K562 (cell line): Measurements from ENCODE around the gene E2F1. TPM values are rescaled to one million over a fixed set of nuclear protein-coding genes. Genes with fewer than 3 reads are reported as not detected.
A peak's percentile ranks its signal among the peaks of the same experiment; 100 is the strongest.

Experiments used
- ATF1 ChIP-seq, 2 experiments: fragments of 450-650 bp in 1 of 2; IDR thresholded peaks; 2 replicates each; pipeline ENCODE4 v1.6.1; 2016; ENCODE audit warnings: missing compliant biosample characterization in 1 of 2, missing genetic modification characterization in 1 of 2
- BMI1 ChIP-seq: fragments of 150-350 bp; IDR thresholded peaks from 2 replicates; pipeline ENCODE4 v1.6.1; 2014; ENCODE audit warnings: low read length
- CLOCK ChIP-seq: fragments of 250-450 bp; sonication (Bioruptor Pico); IDR thresholded peaks from 2 replicates; pipeline ENCODE4 v1.4.0; 2020; ENCODE audit warnings: mild to moderate bottlenecking, moderate library complexity, borderline replicate concordance
- CTCF ChIP-seq, 3 experiments: IDR thresholded peaks in 2 of 3; conservative IDR thresholded peaks in 1 of 3; 2 replicates each; pipeline ENCODE4 v1.5.1; 2011 to 2012; ENCODE audit warnings: low read length in 3 of 3, mild to moderate bottlenecking in 3 of 3, control low read depth in 2 of 3, improper control_type of control experiment in 1 of 3, inconsistent platforms in 1 of 3, low read depth in 1 of 3, mixed read lengths in 1 of 3, moderate library complexity in 1 of 3; ENCODE audit not compliant: insufficient read depth in 2 of 3
- KDM4B ChIP-seq, 2 experiments: fragments of 450-650 bp in 1 of 2; sonication (generic) in 1 of 2; IDR thresholded peaks; 2 replicates each; pipeline ENCODE4 v1.6.1; 2016 to 2017; ENCODE audit warnings: borderline replicate concordance in 2 of 2, antibody characterized with exemption in 1 of 2, low read depth in 1 of 2, mild to moderate bottlenecking in 1 of 2
- POLR3G ChIP-seq: IDR thresholded peaks from 2 replicates; pipeline ENCODE4 v1.6.1; 2011; ENCODE audit not compliant: insufficient read length, insufficient replicate concordance; ENCODE audit errors: extremely low read depth
- TBP ChIP-seq: optimal IDR thresholded peaks from 2 replicates; pipeline ENCODE3; 2011; ENCODE audit warnings: low read depth, low read length, improper control_type of control experiment
- TGIF2 ChIP-seq: sonication (generic); formaldehyde crosslinking; IDR thresholded peaks from 2 replicates; pipeline ENCODE4 v1.8.1; 2022; ENCODE audit warnings: mild to moderate bottlenecking, missing genetic modification reagents, moderate library complexity
- XRCC4 ChIP-seq: IDR thresholded peaks from one replicate; pipeline ENCODE4 v1.6.1; 2011; ENCODE audit not compliant: insufficient read depth, insufficient read length; ENCODE audit errors: extremely low read depth
- ZBTB34 ChIP-seq: fragments of 250-450 bp; sonication (Bioruptor Pico); IDR thresholded peaks from 2 replicates; pipeline ENCODE4 v1.8.0; 2021; ENCODE audit warnings: mild to moderate bottlenecking, moderate library complexity
- ZNF212 ChIP-seq: fragments of 450-650 bp; formaldehyde crosslinking; IDR thresholded peaks from 2 replicates; pipeline ENCODE4 v1.4.0; 2020; ENCODE audit warnings: mild to moderate bottlenecking
- ZNF311 ChIP-seq: fragments of 250-450 bp; sonication (Bioruptor Pico); IDR thresholded peaks from 2 replicates; pipeline ENCODE4 v1.4.0; 2020; ENCODE audit warnings: mild to moderate bottlenecking, moderate library complexity
- ZNF384 ChIP-seq: IDR thresholded peaks from 2 replicates; pipeline ENCODE4 v1.6.1; 2012; ENCODE audit warnings: low read depth, low read length, improper control_type of control experiment
- ZNF407 ChIP-seq: fragments of 450-650 bp; IDR thresholded peaks from 2 replicates; pipeline ENCODE4 v1.6.1; 2016; ENCODE audit warnings: low read depth
- polyA plus RNA-seq, 8 experiments: library from polyadenylated mRNA; depleted of rRNA in 4 of 8; stranded (reverse) in 5 of 8; unstranded in 3 of 8; fragments of >200 nt; fragmentation: Nextera tagmentation in 2 of 8; fragmentation: Illumina TruSeq in 1 of 8; extraction: Ambion mirVana in 2 of 8; extraction: Trizol in 1 of 8; gene quantifications; 2 replicates each; pipeline versions ENCODE4 v1.2.1 to v1.2.3, GENCODE V29; 2011 to 2014; ENCODE audit warnings: inconsistent platforms in 1 of 8, missing spikeins in 1 of 8
- total RNA-seq, 7 experiments: library from RNA; depleted of rRNA in 6 of 7; stranded (reverse); fragments of >200 nt in 6 of 7; fragmentation: Illumina TruSeq in 2 of 7; extraction: Trizol in 2 of 7; gene quantifications; 2 replicates each; pipeline versions ENCODE4 v1.2.1 to v1.2.3, GENCODE V29; 2011 to 2021; ENCODE audit warnings: low replicate concordance in 1 of 7

E2F1 gene
- total and polyA plus RNA-seq, 9 of the 15 experiments (the other 6 are each of a cell fraction or from before 2014, with no cell fraction given) = 0.14 to 30.6 (median 13.1) TPM

GRCh38 chr20:33689973-33690372 is 3.8 kb upstream of the E2F1 start (continued):
- no peak for TF ChIP-seq ZBTB34 (CRISPR knock-in tag)
- TF ChIP-seq POLR3G = no peak
- no peak for TF ChIP-seq ZNF311 (CRISPR knock-in tag)
- TF ChIP-seq CLOCK (CRISPR knock-in tag) = no peak
- TF ChIP-seq KDM4B (IDR thresholded peaks at IDR 0.05; ENCODE audit: borderline replicate concordance in 2 of 2, low read depth in 1 of 2) = no peak
- TF ChIP-seq BMI1 = no peak
- no peak for TF ChIP-seq TBP
- TF ChIP-seq ZNF407 = no peak
- no peak for TF ChIP-seq ZNF212 (CRISPR knock-in tag)
- no peak for TF ChIP-seq XRCC4
- TF ChIP-seq CTCF (IDR thresholded peaks at IDR 0.05 in 2 of 3, conservative IDR thresholded peaks at IDR 0.05 in 1 of 3; ENCODE audit: insufficient read depth in 2 of 3, low read depth in 1 of 3, low read length in 3 of 3) = no peak
- TF ChIP-seq ZNF384 = no peak
- TF ChIP-seq ATF1 (CRISPR knock-in tag; IDR thresholded peaks at IDR 0.05) = no peak
- TF ChIP-seq ATF1 (tag; IDR thresholded peaks at IDR 0.05) = peak; percentile 46; the same call in 1 of the 2 replicates
- no peak for TF ChIP-seq TGIF2 (CRISPR knock-in tag)
